Natural killer cell treated with Interleukin-12 subunit alpha and Interleukin-12 subunit beta and Interleukin-15 and Interleukin-18, amount 100 ng/mL, for 72 hours (primary cell): ENCODE data around the gene GTPBP10. TPM values are rescaled to one million over a fixed set of nuclear protein-coding genes. Genes with fewer than 3 reads are reported as not detected.

ENCODE experiments used
- ATAC-seq, 2 donors: fragments of 150-1000 bp; cut with Tn5 transposase in 1 of 2; sonication (Bioruptor Pico), chemical (Tn5 transposase) in 1 of 2; 2 replicates each; pipeline ENCODE4 v1.10.0; 2021
- DNase-seq: peaks from one replicate; pipeline ENCODE4 v3.0.0; 2022; ENCODE audit warnings: low spot score
- H3K27ac Mint-ChIP-seq, 2 donors: 1 replicate in 1 of 2; 2 replicates in 1 of 2; pipeline ENCODE4 v1.8.0; 2022; ENCODE audit warnings: mixed read lengths in 2 of 2, mild to moderate bottlenecking in 1 of 2, moderate library complexity in 1 of 2
- H3K27me3 Mint-ChIP-seq, 2 donors: 1 replicate in 1 of 2; 2 replicates in 1 of 2; pipeline ENCODE4 v1.8.0; 2022; ENCODE audit warnings: mixed read lengths in 2 of 2
- H3K36me3 Mint-ChIP-seq: one replicate; pipeline ENCODE4 v1.8.0; 2022; ENCODE audit warnings: mixed read lengths
- H3K4me1 Mint-ChIP-seq, 2 donors: 1 replicate in 1 of 2; 2 replicates in 1 of 2; pipeline ENCODE4 v1.8.0; 2022; ENCODE audit warnings: low read depth in 2 of 2, mixed read lengths in 2 of 2, mild to moderate bottlenecking in 1 of 2
- H3K4me3 Mint-ChIP-seq: one replicate; pipeline ENCODE4 v1.8.0; 2022; ENCODE audit warnings: mixed read lengths
- H3K9me3 Mint-ChIP-seq: 2 replicates; pipeline ENCODE4 v1.8.0; 2022; ENCODE audit warnings: mixed read lengths
- total RNA-seq, 2 donors: library from RNA; stranded (reverse); gene quantifications; one replicate each; pipeline ENCODE4 v1.2.3, GENCODE V29; 2022

The GTPBP10 gene
- total RNA-seq, 2 donors from 2014 or later, result 17.9 to 28.9 TPM

DNA sequence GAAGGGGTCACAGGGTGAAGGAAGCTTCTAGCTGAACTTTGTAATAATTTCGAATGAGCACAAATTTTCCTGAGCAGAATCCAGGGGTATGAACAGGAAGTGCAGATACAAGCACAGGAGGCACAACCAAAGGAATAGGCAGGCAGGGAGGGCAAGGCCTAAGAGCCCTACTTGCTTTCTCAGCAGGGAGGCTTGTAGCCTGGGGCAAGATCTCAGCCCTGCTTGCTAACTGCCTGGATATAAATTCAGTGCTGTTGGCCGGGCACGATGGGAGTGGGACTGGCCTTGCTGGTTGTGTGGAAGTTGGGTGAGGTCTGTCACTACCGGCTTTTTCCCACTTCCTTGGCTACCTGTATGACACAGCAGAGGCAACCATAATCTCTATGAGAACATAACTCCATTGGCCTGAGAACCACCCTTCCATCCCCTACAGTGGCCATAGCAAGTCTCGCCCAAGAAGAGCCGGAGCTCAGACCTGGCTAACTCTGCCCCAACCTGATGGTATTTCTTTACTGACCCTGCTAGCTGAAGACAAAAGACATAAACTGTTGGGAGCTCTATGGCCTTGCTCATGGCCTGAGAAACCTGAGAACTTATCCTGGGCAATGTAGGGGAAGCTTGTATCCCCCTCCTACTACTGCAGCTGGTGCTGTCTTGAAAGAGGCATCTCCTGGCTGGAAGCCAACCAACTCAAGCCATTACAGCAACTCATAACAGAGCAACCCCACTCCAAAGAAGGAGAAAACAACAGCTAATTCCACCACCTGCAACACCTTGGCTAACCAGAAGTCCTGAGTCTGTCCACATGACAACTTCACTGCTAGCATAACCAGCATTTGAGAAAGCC, 84.3 kb downstream of the GTPBP10 start:
- Mint-ChIP-seq H3K4me3 (no peak overlapping the region), H3K9me3 (no peaks in the 10 kb centered on the region), H3K27ac (no peak overlapping the region), H3K4me1 (no peaks in the 10 kb centered on the region), H3K27me3 (peaks cover 11 to 31% of the 10 kb centered on the region in 2 donors), H3K36me3 (no peaks in the 10 kb centered on the region)
- peak in 1 of 2 donors; percentile 20 for ATAC-seq
- no peak for DNase-seq

- Mint-ChIP-seq H3K27me3 (peaks cover 19 to 50% of the 10 kb centered on the region in 2 donors), H3K4me3 (no peak overlapping the region), H3K36me3 (no peaks in the 10 kb centered on the region), H3K27ac (no peak overlapping the region), H3K9me3 (no peaks in the 10 kb centered on the region), H3K4me1 (no peaks in the 10 kb centered on the region)
- DNase-seq (no peak), ATAC-seq (peak in 1 of 2 donors; percentile 31)
Observed at GRCh38 chr7:90432752-90433151, 86.2 kb downstream of the GTPBP10 start.

GRCh38 chr7:90433221-90433620, 86.7 kb downstream of the GTPBP10 start:
- H3K9me3 Mint-ChIP-seq, result no peaks in the 10 kb centered on the region
- ATAC-seq, result no peak
- H3K36me3 Mint-ChIP-seq, result no peaks in the 10 kb centered on the region
- no peak for DNase-seq
- no peak overlapping the region for H3K27ac Mint-ChIP-seq
- no peaks in the 10 kb centered on the region for H3K4me1 Mint-ChIP-seq
- H3K4me3 Mint-ChIP-seq, result no peak overlapping the region
- peaks cover 20 to 52% of the 10 kb centered on the region in 2 donors for H3K27me3 Mint-ChIP-seq

Other genes starting within 250 kb of the GTPBP10 start
- gene STEAP1, start 192.2 kb upstream of the GTPBP10 start, total RNA-seq, result 10 to 100 TPM; 13.2 to 37.2 TPM
- 1 to 10 TPM; 1.8 to 3.1 TPM for gene STEAP2, start 135.0 kb upstream of the GTPBP10 start, total RNA-seq
- under 1 TPM; 0.21 to 0.33 TPM for gene CFAP69, start 101.5 kb upstream of the GTPBP10 start, total RNA-seq
- gene FAM237B, start 25.4 kb upstream of the GTPBP10 start, total RNA-seq, result not detected
- gene CLDN12, start 56.7 kb downstream of the GTPBP10 start, total RNA-seq, result 1 to 10 TPM; 4.4 to 5.2 TPM
- gene PTTG1IP2, start 122.9 kb downstream of the GTPBP10 start, total RNA-seq, result not detected
- 1 to 10 TPM in 1 of 2 donors, under 1 TPM in 1; 0.76 to 2.8 TPM for gene CDK14, start 249.6 kb downstream of the GTPBP10 start, total RNA-seq